HG03521 (cell line): ENCODE results near the gene NBAS.

Experiments
- ATAC-seq: cut with Tn5 transposase; IDR thresholded peaks from one replicate; pipeline ENCODE4 v1.9.1; 2021; ENCODE audit warnings: mild to moderate bottlenecking, moderate library complexity; ENCODE audit not compliant: unreplicated experiment

Gene NBAS

GRCh38 chr2:15182275-15182674 lies 378.9 kb downstream of the NBAS start:
- no peak for ATAC-seq

DNA sequence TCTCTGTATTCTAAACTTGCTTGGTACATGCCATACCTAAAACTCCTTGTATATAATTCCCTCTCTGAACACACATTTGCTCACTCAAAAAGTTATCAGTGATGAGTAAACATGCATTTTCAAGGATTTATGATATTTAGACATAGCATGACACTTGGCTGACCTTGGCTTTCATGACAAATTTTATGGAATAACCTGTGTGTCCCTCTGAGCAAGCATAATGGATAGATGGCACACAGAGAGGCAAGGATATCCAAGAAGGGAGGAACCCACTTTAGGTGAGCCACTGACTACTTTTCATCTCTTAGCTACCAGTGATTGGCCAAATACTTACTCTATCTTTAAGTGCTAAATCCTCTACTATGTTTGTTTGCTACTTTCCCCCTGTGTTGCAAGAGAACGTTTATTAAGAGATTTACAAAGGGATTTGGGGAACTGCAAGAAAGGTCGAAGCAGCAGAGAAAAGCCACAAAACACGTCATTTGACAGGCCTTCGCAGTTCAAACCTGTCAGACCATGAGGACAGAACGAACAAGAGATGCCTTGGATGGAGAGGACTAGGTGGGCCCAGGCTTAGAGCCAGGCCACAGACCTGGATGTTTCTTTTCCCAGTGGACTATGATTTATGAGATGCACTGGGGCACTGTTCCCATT lies 379.9 kb downstream of the NBAS start:
- ATAC-seq = no peak

DNA sequence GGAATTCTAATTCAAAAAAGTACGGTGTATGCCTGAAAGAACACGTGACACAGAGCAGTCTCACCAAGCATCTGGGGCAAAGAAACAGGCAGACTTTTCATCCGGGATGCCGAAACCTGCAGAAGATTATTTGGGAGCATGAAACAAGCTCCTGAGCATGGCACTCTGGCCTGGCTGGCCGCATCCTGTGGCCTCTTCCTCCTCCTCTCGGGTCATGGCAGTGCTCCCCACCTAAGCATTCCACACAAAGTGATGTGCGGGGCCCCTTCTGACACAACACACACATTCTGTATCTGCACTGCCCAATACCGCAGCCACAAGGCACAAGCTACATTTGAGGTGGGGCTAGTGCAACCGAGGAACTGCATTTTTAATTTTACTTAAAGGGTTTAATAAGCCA lies 380.8 kb downstream of the NBAS start:
- no peak for ATAC-seq

DNA sequence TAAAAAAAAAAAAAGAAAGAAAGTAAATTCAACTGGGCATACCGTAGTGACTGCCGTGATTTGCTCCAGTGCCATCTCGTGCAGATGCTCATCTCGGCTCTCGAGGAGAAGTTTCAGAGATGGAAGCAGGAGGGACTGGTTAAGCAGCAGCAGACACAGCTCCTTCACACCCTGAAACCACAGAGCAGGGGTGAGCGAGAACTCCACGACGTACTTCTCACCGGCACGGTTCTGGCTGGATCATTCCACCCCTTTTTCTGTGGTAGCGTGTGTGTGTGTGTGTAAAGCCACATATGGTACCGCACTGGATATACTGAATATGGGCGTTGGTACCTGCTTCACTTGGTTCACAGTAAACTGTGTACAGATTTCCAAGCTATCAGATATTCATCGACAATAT lies 382.2 kb downstream of the NBAS start:
- ATAC-seq = no peak

- ATAC-seq = peak; percentile 95
Observed at GRCh38 chr2:15177103-15177502, 384.0 kb downstream of the NBAS start.

GRCh38 chr2:15176604-15177003 lies 384.5 kb downstream of the NBAS start:
- ATAC-seq = no peak

- no peak for ATAC-seq
Observed at GRCh38 chr2:15174567-15174966, 386.6 kb downstream of the NBAS start.

- no peak for ATAC-seq
Observed at GRCh38 chr2:15173501-15173900, 387.6 kb downstream of the NBAS start.

- ATAC-seq = no peak
Observed at GRCh38 chr2:15172825-15173224, 388.3 kb downstream of the NBAS start.

DNA sequence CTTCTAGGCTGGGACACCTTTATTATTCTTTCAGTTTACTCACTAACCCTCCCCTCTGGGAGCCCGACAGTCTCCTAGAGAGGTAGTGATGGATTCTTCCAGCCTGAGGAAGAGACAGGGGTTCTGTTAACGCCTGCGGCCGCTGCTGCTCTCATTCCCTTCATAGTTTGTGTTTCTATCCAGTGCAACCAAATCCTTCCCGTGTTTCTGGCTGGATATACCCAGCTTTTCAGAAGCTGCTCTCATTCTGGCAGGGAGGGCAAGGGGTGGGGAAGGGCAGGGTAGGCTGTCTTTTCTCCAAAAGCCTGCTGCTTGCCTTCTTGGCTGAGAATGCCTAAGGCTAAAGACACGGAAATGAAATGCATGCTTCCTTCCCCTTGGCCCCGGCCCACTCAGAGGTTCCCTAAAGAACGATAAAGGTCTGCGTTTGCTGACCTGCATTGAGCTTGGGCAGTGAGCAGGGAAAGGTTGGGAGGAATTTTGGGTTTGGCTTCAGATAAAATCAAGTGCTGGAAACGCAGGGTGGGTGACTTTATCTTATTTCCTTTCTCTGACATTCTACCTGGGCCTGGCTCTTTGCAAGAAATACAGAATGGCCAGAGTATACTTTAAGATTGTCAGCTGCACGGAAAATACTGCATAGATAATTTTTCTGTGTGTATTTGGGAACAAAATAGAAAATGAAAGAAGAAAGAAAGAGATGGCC lies 390.9 kb downstream of the NBAS start:
- no peak for ATAC-seq

GRCh38 chr2:15169326-15170069 lies 391.6 kb downstream of the NBAS start:
- no peak for ATAC-seq

DNA sequence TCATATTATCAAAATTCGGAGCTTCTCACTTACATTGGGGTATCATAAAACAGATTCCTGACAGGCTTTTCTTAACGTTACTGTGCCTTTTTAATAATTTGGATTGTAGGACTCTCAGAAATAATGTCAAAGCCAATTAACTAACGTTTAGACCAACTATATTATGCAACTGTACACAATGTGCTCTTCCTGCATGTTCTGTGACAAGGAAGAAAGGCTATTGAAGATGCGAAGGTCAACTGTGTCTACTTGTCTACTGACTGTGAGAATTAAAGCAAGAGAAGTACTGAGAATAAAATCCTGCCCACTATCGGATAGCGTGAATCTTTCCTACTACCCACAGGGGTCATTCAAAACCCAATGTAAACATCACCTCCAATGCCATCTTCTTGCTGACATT lies 393.0 kb downstream of the NBAS start:
- no peak for ATAC-seq

- ATAC-seq = no peak
Observed at GRCh38 chr2:15166878-15167277, 394.3 kb downstream of the NBAS start.

DNA sequence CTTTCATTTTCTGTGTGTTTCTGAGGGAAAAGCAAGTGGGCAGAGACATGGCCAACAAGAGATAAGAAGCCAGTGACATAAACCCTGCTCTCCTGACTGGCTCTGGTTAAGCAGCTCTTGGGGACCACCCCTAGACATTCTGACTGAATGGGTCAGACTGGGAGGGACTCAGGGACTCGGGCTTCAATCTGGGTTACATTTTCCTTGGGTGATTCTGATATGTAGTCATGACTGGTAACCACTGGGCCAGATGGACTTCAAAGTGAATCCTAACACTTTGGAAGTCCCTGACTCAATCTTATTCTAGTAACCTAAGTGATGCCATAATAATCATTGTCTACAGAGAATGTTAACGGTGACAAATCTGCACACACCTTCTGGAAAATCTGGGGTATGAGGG lies 397.8 kb downstream of the NBAS start:
- ATAC-seq = no peak

GRCh38 chr2:15162620-15163019 lies 398.5 kb downstream of the NBAS start:
- no peak for ATAC-seq

GRCh38 chr2:15160201-15160991 lies 400.7 kb downstream of the NBAS start:
- ATAC-seq = no peak

DNA sequence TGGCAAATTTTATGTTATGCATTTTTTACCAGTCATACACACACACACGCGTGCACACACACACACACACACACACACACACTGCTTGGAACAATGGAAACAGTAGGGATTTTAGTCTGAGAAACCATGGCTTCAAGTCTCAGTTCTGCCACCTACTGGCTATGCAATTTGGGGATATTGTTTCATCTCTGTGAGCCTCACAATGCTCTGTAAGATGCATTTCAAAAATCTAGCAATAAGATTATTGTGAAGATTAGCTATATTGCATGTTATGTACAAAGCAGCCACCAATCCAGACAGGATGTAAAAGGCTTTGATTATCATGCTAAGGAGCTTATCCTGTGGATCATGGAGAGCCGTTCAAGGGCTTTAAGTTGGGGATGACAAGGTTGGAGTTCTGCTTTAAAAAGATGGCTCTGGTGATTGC lies 401.4 kb downstream of the NBAS start:
- ATAC-seq = no peak

GRCh38 chr2:15159206-15159605 lies 401.9 kb downstream of the NBAS start:
- ATAC-seq = no peak

GRCh38 chr2:15158532-15158931 lies 402.6 kb downstream of the NBAS start:
- ATAC-seq = no peak

GRCh38 chr2:15158100-15158499 lies 403.0 kb downstream of the NBAS start:
- ATAC-seq = no peak

GRCh38 chr2:15155959-15156574 lies 405.1 kb downstream of the NBAS start:
- ATAC-seq = no peak
